IPS-18a (cell line): ENCODE results near the gene GARIN5A.

Experiments used
- H3K27ac ChIP-seq: one replicate; pipeline ENCODE4 v1.5.1; 2013; ENCODE audit warnings: low read length
- H3K27me3 ChIP-seq: one replicate; pipeline ENCODE4 v1.6.1; 2013; ENCODE audit warnings: mild to moderate bottlenecking, low read length; ENCODE audit not compliant: control insufficient read depth, insufficient read depth
- H3K36me3 ChIP-seq: one replicate; pipeline ENCODE4 v1.6.1; 2013; ENCODE audit warnings: low read depth, low read length; ENCODE audit not compliant: control insufficient read depth
- H3K4me1 ChIP-seq: one replicate; pipeline ENCODE4 v1.6.1; 2013; ENCODE audit warnings: low read depth, low read length; ENCODE audit not compliant: control insufficient read depth
- H3K4me3 ChIP-seq: one replicate; pipeline ENCODE4 v1.5.1; 2013; ENCODE audit warnings: low read length
- H3K9ac ChIP-seq: one replicate; pipeline ENCODE4 v1.6.1; 2013; ENCODE audit warnings: mild to moderate bottlenecking, low read length, moderate library complexity
- H3K9me3 ChIP-seq: one replicate; pipeline ENCODE4 v1.6.1; 2013; ENCODE audit warnings: low read depth, low read length; ENCODE audit not compliant: control insufficient read depth

Gene GARIN5A

DNA sequence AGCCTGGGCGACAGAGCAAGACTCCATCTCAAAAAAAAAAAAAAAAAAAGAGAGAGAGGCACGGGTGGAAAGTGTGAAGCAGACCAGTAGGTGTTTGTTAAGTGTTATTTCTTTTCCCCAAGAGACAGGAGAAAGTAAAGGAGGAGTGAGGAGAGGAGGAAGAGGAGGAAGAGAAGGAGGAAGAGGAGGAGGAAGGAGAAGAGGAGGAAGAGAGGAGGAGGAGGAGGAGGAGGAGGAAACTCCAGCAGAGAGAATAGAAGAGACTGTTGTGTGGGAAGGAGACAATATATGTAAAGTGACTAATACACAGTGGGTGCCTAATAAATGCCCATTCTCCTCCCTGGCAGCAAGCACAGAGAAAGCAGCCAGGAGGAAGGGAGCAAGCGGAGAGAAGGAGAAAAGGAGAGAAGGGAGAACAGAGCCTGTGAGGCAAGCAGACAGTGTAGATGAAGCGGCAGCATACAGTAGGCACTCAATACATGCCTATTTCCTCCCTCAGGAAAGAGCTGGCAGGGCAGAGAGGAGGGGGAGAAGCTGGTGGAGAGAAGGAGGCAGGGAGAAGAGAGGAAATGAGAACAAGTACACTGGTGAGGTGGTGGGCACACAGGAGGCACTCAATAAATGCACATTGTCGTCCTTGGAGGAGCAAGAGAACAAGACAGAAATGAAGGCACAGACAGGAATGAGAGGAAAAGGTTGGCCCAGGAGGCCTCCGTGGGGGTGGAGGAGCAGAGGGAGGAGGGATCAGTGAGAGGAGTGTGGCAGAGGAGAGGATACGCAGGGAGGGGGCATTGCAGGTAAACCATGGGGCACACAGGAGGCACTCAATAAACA, 17.8 kb upstream of the GARIN5A start:
- no peaks in the 10 kb centered on the region for H3K4me1 ChIP-seq
- no peak overlapping the region for H3K4me3 ChIP-seq
- no peaks in the 10 kb centered on the region for H3K36me3 ChIP-seq
- H3K9me3 ChIP-seq = no peaks in the 10 kb centered on the region
- H3K9ac ChIP-seq = no peak overlapping the region
- H3K27me3 ChIP-seq = peaks cover 93% of the 10 kb centered on the region
- no peak overlapping the region for H3K27ac ChIP-seq

DNA sequence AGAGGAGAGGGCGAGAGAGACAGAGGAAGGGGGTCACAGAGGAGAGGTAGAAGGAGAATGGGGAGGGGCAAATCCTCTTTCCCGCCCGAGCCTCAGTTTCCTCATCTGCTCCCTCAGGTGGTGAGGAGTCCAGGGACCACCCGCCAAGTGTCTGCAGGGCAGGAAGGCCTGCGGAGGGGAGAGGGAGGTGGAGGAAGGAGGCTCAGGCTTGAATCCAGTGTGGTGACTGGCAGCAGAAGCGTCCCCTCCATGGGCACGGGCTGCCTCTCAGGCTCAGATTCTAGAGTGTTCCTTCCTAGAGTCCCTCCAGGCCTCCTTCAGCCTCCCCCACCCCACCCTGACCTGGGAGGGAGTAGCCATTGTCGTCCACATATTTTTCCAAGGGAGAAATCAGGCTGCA, 16.5 kb upstream of the GARIN5A start:
- no peaks in the 10 kb centered on the region for H3K9me3 ChIP-seq
- H3K9ac ChIP-seq = no peak overlapping the region
- H3K27me3 ChIP-seq = peaks cover 93% of the 10 kb centered on the region
- H3K36me3 ChIP-seq = no peaks in the 10 kb centered on the region
- H3K4me1 ChIP-seq = no peaks in the 10 kb centered on the region
- H3K27ac ChIP-seq = no peak overlapping the region
- H3K4me3 ChIP-seq = no peak overlapping the region

DNA sequence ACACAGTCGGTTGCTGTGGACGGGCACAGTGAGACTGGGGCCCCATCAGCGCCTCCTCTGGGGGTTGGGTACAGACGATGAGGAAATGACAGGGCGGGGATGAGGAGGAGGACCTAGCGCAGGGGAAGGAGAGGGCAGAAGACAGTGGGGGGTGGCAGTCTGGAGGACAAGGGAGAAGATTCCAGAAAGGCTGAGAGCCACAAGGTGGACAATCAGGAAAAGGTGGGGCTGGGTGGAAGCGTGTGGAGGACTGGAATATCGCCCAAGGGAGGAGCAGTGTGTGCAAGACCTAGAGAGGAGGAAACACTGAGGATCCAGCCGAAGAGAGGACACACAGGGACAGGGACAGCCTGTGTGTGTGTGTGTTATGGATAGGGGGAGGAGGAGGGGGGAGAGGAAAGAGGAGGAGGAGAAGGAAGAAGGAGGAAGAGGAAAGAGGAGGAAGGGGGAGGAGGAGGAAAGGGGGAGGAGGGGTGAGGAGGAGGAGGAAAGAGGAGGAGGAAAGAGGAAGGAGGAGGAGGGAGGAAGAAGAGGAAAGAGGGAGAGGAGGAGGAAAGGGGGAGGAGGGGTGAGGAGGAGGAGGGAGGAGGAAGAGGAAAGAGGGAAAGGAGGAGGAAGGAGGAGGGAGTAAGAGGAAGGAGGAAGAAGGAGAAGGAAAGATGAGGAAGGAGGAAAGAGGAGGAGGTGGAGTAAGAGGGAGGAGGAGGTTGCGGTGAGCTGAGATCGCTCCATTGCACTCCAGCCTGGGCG, 15.8 kb upstream of the GARIN5A start:
- Histone ChIP-seq H3K27ac (no peak overlapping the region), H3K9me3 (no peaks in the 10 kb centered on the region), H3K9ac (no peak overlapping the region), H3K4me1 (no peaks in the 10 kb centered on the region), H3K27me3 (peaks cover 93% of the 10 kb centered on the region), H3K36me3 (no peaks in the 10 kb centered on the region), H3K4me3 (no peak overlapping the region)

DNA sequence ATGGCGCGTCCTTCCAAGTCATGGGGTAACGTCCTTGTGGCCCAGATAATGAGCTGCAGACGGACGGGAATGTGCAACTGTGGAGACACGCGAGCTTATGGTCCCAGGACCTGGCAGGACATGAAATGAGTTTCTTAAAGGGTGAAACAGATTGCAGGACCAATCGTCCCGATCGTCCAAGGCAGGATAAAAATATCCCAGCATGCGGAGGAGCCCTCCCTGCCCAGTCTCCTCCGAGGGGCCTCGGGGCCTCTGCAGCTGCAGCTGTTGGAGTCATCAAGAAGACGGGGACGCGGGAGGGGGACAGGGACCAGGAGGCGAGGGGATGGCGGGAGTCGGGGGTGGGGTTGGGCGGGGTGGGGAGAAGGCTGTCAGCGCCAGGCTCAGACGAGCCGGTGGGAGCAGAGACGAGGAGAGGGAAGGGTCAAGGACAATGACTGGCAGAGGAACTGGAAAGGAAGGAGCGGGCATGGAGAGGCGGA, 14.4 kb upstream of the GARIN5A start:
- no peaks in the 10 kb centered on the region for H3K36me3 ChIP-seq
- H3K27ac ChIP-seq = no peak overlapping the region
- no peaks in the 10 kb centered on the region for H3K4me1 ChIP-seq
- peaks cover 91% of the 10 kb centered on the region for H3K27me3 ChIP-seq
- H3K4me3 ChIP-seq = no peak overlapping the region
- peaks cover 8% of the 10 kb centered on the region for H3K9me3 ChIP-seq
- no peak overlapping the region for H3K9ac ChIP-seq

DNA sequence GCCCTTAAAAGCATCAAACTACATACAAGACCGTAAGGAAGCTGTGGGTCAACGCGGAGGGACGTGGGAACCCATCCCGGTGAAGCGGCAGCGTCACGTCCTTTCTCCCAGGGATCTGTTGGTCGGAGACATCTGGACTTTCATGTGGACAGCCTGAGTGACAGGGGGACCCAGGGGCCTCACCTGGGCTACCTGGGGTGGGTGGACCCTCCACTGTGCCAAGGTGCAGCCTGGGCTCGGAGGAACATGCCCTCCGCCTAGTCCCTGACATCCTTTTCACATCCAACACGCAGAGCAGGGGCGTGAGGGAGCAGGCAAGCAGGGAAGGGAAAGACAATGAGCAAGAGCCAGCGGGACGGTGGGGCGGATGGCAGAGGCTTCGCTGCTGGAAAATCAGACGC, 13.8 kb upstream of the GARIN5A start:
- no peak overlapping the region for H3K4me3 ChIP-seq
- no peaks in the 10 kb centered on the region for H3K4me1 ChIP-seq
- H3K27ac ChIP-seq = no peak overlapping the region
- H3K27me3 ChIP-seq = peaks cover 88% of the 10 kb centered on the region
- no peaks in the 10 kb centered on the region for H3K36me3 ChIP-seq
- H3K9ac ChIP-seq = no peak overlapping the region
- peaks cover 13% of the 10 kb centered on the region for H3K9me3 ChIP-seq

DNA sequence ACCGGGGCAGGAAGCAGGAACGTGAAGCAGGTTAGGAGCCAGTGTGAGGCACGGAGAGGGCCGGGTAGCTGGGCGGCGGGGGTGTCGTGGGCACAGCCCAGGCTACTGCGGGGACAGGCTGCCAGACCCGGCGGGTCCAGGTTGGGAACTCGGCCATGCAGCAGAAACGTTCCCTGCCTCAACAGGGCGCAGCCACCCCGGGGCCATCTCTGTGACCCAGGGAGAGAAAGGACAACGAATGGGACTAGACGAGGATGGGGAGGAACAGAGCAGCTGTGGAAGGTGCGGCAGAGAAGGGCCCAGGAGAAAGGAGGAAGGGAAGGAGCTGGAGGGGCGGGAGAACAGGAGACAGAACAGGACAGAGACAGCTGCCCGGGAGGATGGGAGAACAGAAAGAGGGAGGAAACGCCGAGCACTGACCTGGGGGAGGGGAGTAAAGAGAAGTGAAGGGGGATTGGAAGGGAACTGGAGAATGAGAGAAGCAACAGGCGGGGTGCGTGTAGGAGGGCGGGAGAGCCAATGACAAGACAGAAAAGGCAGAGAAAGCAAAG, 12.9 kb upstream of the GARIN5A start:
- Histone ChIP-seq H3K27me3 (peaks cover 79% of the 10 kb centered on the region), H3K4me1 (no peaks in the 10 kb centered on the region), H3K27ac (no peak overlapping the region), H3K9me3 (peaks cover 13% of the 10 kb centered on the region), H3K9ac (no peak overlapping the region), H3K4me3 (peak overlapping the region; percentile 23), H3K36me3 (no peaks in the 10 kb centered on the region)

DNA sequence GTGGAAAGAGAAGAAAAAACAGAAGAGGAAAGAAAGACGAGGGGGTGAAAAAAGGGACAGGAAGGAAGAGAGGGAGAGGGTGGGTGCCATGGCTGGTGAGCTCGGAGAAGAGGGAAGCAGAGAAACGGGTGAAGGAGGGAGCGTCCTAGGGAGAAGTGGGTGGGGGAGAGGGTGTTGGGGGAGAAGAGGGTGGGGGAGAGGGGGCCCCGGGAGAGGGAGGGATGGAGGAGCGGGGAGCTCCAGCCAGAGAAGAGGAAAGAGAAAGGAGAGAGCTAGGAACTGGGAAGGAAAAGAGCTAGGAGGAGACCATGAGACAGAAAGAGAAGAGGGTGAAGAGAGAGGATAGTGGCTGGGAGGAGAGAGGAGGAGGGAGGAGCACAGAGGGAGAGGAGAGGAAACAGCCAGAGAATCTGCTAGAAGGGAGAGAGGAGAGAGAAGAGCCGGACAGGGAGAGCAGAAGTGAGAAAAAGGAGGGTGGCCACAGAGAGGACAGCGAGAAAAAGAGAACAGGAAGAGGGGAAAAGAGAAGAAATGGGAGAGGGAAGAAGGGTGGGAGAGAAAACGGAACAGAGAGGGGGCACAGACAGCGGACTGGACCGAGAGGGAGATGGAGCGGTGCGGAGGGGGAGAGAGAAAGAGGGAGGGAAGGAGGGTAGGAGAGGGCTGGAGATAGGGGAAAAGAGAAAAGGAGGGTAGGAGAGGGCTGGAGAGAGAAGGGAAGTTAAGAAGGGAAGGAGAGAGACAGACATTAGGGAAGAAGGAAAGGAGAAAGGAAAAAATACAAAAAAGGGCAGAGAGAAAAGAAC, 11.9 kb upstream of the GARIN5A start:
- Histone ChIP-seq H3K4me1 (no peaks in the 10 kb centered on the region), H3K9ac (no peak overlapping the region), H3K36me3 (no peaks in the 10 kb centered on the region), H3K27me3 (peaks cover 70% of the 10 kb centered on the region), H3K9me3 (peaks cover 13% of the 10 kb centered on the region), H3K4me3 (no peak overlapping the region), H3K27ac (no peak overlapping the region)

DNA sequence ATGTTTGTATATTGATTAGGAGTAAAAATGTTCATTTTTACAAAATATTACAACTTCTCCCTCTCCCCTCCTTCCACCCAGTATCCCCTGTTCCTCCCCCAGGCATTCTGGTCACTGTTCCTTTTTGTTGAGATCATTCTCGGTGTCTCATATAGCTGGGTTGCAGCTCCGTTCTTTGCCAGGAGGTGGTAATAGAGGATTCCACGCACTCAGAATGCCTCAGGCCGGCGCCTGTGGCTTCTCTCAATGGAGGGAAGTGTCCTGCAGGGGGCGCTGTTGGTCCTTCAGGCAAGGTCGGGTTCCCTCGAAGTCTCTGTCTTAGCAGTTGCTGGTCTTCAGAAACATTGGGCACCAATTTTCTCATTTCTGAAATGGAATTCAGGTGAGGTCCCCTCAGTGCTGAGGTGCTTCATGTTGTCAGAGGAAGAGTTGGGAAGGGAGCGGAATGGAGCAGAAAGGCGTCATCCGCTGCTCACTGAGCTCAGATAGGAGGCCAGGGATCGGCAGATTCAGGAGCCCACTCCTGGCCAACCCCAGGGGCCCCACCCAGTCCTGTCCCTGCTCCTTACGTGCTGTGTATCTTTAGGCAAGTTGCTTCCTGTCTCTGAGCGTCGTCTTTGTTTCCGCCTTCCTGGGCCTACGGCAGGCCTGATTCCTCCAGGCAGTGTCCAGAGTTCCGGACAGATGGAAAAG, 10.3 kb upstream of the GARIN5A start:
- Histone ChIP-seq H3K27ac (no peak overlapping the region), H3K9me3 (peaks cover 13% of the 10 kb centered on the region), H3K4me3 (no peak overlapping the region), H3K4me1 (no peaks in the 10 kb centered on the region), H3K27me3 (peaks cover 53% of the 10 kb centered on the region), H3K9ac (no peak overlapping the region), H3K36me3 (peaks cover 8% of the 10 kb centered on the region)

DNA sequence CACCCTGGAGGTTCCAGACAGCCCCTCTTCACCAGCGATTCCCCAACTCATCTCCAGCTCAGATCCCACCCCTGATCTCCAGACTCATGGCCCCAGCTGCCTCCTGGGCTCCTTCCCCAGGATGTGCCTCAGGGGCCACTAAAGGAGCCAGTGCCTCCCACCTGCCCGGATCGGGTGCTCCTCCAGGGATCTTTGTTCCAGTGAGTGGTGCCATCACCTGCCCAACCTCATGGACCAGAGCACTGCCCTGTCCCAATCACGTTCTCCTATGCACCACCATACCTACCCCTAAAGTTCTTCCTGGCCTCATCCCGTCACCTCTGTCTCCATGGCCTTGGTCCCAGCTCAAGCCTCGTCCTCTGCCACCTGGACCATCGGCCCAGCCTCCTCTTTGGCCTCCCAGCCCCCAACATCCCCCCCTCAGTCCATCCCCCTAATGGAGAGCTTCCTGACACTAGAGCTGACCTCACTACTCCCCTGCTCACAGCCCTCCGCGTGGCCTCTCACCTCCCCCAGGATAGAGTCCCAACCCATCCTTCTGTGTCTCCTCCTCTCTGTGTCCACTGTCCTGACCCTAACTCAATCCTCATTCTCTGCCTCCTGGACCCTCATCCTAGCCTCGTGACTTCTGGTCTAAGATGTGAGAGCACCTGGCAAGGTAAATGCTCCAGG, 8.8 kb upstream of the GARIN5A start:
- peaks cover 38% of the 10 kb centered on the region for H3K27me3 ChIP-seq
- no peak overlapping the region for H3K27ac ChIP-seq
- H3K36me3 ChIP-seq = peaks cover 8% of the 10 kb centered on the region
- no peak overlapping the region for H3K4me3 ChIP-seq
- H3K4me1 ChIP-seq = no peaks in the 10 kb centered on the region
- H3K9ac ChIP-seq = no peak overlapping the region
- H3K9me3 ChIP-seq = peaks cover 13% of the 10 kb centered on the region

DNA sequence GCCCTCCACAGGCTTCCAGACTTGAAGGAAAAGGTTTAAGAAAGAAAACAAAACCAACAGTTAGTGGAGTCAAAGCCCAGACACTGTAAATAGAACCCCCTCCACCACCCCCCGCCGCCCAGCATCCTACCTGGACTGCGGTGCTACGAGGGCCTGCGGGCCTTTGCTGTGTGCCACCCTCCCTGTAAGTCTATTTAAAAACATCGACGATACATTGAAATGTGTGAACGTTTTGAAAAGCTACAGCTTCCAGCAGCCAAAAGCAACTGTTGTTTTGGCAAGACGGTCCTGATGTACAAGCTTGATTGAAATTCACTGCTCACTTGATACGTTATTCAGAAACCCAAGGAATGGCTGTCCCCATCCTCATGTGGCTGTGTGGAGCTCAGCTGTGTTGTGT, 6.3 kb upstream of the GARIN5A start:
- Histone ChIP-seq H3K4me1 (no peaks in the 10 kb centered on the region), H3K9me3 (peaks cover 13% of the 10 kb centered on the region), H3K27me3 (peaks cover 15% of the 10 kb centered on the region), H3K4me3 (no peak overlapping the region), H3K27ac (no peak overlapping the region), H3K9ac (no peak overlapping the region), H3K36me3 (peaks cover 19% of the 10 kb centered on the region)
